IPS-NIHi7 (cell line): ENCODE measurements around the gene SMIM45.
"Not testable (repeated sequence)": the region's sequence is repeated elsewhere in the genome, so short reads cannot be mapped to it uniquely, and the experiment has no call there.

Source experiments
- DNase-seq: peaks from one replicate; pipeline ENCODE4 v3.0.0; 2012; ENCODE audit warnings: mixed read lengths; ENCODE audit errors: extremely low spot score

SMIM45 gene

DNA sequence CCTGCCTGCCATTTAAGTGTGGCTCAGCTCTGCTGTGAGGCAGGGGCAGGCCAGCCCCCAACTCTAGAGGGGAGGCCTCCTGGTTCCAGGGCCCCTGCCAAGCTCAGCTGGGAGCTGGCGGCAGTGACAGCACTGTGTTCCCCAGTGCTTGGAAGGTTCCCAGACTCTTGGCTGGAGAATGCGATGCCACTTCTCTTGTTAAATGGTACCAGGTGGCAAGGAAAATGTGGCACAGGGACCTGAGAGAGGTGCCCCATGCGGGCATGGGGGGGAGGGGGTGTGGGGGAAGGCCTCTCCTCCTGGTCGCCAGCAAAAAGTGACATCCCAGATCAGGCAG lies 17.0 kb upstream of the SMIM45 start:
- DNase-seq = no peak

DNA sequence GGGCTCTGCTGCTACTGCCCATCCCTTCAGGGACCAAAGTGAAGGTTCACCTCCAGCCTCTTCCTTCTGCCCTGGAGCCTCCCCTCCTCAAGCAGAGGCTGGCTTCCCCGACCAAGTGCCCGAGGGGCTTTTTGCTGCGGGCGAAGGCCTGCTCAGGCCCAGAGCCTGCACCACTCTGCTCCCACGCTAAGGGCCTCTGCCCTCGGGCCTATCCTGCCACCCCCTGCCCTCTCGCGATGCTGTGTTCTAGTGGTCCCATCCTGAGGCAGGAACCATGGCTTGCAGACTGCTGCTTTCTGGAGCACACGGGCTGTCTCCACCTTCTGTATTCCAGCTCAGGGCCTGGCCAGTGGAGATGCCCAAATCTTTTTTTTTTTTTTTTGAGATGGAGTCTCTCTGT lies 16.4 kb upstream of the SMIM45 start:
- no peak for DNase-seq

- no peak for DNase-seq
These were observed 15.1 kb upstream of the SMIM45 start for GRCh38 chr22:41936894-41937169.

DNA sequence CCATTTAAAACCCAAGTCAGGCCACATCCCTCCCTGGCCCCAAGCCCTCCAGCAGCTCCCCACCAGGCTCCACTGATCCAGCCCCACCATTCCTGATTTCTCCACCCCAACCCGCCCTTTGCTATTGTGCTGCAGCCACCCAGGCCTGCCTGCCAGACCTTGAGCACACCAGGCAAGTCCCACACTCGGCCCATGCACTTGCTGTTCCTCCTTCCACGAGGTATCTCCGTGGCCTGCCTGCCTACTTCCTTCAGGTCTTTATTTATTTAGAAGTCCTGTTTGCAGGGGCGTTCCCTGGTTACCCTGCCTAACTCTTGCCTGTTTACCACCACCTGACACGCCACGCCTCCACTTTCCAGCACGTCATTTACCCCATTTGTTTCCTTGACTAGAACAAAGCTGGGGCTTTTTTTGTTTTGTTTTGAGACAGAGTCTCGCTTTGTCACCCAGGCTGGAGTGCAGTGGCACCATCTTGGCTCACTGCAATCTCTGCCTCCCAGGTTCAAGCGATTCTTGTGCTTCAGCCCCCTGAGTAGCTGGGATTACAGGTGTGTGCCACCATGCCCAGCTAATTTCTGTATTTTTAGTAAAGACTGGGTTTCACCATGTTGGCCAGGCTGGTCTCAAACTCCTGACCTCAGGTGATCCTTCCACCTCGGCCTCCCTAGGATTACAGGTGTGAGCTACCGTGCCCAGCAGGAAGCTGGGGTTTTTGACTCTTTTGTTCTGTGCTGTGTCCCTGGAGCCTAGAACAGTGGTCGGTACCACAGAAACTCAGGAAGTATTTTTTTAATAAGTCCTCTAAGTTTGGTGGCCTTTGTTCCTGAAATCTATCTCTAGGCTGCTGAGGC lies 11.7 kb upstream of the SMIM45 start:
- no peak for DNase-seq

DNA sequence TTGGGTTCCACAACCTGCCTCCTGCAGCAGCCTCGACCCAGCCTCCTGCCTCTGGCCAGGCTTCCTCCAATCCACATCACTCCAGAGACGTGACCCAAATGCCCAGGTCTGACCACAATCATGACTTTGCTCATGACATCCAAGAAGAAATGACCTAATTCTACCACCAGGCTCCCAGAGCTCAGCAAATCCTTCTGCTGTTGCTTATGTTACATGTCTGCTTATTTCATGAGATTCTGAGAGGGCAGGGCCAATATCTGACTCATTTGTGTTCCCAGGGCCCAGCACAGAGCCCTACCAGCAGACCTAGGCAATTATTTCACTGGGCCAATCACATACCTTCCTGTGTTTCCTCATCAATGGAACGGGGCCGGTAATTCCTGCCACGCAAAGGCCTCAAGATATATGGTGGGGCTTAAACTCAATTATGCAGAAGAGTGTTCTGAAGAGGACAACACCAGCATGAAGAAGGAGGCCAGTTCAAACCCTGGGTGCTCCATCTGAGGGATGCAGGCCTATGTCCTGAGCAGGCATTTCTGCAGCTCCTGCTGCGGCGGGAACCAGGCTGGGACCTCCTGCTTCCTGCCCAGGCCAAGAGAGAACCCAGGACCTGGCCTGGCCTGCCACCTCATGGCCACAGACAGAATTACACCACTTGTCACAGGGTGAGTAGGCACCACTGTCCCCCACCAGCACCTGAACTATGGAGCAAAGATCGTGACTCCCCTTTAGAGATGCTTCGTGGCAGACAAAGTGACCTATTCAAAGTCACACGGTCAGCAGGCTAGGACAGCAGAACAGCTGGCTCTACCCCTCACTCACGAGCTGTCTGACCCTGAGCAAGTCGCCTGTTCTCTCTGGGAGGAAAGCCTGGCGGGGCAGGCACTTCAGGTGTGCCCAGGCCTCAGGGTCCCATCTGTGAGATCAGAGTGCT lies 10.9 kb upstream of the SMIM45 start:
- DNase-seq = peak; percentile 86

GRCh38 chr22:41943661-41944209 lies 8.2 kb upstream of the SMIM45 start:
- no peak for DNase-seq

- DNase-seq = peak; percentile 92
These were observed 5.1 kb upstream of the SMIM45 start, which contains the start of gene CENPM for GRCh38 chr22:41946629-41947423. TSS of gene CENPM (minus strand) at chr22:41947152. CDS start at chr22:41947076, 76 bp downstream.

DNA sequence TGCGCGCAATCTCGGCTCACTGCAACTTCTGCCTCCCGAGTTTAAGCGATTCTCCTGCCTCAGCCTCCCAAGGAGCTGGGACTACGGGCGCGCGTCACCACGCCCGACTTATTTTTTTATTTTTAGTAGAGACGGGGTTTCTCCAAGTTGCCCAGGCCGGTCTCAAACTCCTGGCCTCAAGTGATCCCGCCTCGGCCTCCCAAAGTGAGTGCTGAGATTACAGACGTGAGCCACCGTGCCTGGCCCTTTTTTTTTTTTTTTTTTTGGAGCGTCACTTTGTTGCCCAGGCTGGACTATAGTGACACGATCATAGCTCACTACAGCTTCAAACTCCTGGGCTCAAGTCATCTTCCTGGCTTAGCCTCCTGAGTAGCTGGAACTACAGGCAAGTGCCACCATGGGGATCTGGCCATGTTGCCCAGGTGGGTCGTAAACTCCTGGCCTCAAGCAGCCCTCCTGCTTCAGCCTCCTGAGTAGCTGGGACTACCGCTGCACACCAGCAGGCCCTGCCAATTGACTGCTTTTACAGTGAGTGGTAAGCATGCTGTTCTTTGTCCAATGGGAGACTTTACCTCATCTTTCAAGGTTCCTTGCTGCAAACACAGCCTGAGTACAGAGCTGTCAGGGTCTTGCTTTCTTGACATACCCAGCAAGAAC lies 4.4 kb upstream of the SMIM45 start:
- no peak for DNase-seq

DNA sequence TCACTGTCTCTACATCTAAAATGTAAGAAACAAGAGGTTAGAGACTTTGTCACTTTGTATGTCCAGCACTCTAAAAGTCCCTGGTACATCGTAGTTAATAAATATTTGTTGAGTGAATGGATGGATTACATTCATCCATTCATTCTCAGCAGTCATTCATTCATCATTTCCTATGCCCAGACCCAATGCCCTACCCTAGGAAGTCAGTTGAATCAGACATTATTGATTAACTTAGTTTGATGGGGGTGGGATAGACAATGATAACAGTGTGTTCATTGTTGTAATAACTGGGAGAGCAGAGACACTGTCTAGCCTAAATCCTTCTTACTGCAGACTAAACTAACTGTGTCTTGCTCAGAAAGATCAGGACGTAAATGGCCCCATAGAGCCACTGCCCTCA lies 3.8 kb upstream of the SMIM45 start:
- DNase-seq = no peak

GRCh38 chr22:41948928-41949296 lies 3.0 kb upstream of the SMIM45 start:
- not testable (repeated sequence) for DNase-seq

DNA sequence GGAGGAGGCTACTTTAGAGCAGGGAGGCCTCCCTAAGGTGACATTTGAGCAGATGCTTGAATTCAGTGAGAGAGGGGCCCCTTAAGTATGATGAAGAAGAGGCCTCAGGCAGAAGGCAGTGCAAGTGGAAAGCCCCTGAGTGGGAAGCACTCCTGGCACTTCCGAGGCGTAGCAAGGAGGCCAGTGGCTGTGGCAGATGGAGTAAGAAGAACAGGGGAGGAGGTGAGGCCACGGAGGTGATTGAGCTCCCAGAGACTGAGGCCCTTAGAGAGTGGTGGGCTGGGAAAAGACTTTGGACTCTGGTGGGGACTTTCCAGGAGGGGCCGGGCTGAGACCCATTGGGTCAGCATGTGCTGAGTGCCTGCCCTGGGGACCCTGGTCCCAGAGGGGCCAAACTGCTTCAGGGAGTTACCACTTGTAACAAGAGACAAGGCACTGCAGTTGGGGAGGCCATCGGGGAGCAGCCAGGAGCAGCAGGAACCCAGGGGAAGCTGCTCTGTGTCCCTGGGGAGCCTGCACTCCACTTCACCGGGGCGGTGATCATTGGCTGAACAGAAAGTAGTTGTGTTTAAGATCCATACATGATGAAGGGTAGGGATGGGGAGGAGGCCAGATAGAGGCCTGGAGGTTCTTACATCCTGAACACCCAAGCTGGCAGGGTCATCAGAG lies 2.5 kb upstream of the SMIM45 start:
- no peak for DNase-seq

GRCh38 chr22:41952713-41953112 lies 763 bp downstream of the SMIM45 start:
- DNase-seq = no peak

DNA sequence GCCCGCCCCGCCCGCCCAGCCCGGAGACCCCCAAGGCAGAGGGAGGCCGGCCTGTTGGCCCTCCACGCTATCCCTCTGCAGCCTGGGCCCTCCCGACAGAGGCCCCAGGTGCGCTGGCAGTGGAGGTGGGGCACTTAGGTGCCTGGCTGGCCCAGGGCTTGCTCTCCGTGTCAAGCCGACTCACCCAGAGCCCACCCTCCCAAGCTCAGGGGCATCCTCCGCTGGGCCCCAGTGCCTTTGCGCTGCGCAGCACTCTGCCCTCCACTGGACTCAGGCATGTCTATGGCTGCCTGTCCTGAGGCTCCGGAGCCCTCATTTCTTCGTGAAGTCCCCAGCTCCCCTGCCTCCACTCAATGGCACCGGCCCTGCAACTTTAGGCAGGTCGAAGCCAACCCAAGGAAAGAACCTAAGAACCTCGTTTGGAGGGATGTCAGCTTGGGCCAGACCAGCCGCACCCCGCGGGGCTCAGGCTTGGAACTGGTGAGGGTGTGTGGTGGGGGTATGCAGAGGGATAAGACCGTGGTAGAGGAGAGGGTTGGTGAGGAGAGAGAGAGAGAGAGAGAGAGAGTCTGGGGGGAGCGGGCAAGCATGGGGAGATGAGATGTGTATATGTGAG lies 6.1 kb downstream of the SMIM45 start:
- no peak for DNase-seq

DNA sequence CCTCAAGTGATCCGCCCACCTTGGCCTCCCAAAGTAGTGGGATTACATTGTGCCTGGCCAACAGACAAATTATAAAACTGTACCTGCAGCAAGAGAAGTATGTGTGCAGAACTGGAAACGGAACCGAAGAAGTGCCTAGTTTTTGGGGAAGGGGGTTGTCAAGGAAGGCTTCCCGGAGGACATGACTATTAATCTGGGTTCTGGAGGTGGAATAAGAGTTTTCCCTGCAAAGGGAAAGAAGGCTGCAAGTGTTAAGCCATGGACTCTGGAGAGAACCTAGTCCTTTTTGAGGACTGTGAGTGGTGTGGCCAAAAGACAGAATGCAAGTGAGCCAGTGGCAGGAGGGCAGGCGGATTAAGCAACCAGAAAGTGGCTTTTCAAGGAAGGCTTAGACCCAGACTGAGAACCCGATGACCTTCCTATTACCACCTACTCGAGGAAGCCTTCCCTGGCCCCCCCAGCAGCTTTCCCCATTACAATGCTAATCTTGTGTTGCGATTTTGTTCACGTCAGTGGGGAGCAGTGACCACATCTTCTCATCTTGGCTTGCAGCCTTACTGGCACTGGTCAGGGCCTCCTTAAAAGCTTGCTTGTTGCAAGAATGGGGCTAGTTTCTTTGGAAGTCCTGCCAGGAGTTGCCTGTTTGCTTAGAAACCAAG lies 11.6 kb downstream of the SMIM45 start:
- DNase-seq = no peak

GRCh38 chr22:41964112-41964491 lies 12.2 kb downstream of the SMIM45 start:
- no peak for DNase-seq

- no peak for DNase-seq
These were observed 14.3 kb downstream of the SMIM45 start for GRCh38 chr22:41966225-41966606.

DNA sequence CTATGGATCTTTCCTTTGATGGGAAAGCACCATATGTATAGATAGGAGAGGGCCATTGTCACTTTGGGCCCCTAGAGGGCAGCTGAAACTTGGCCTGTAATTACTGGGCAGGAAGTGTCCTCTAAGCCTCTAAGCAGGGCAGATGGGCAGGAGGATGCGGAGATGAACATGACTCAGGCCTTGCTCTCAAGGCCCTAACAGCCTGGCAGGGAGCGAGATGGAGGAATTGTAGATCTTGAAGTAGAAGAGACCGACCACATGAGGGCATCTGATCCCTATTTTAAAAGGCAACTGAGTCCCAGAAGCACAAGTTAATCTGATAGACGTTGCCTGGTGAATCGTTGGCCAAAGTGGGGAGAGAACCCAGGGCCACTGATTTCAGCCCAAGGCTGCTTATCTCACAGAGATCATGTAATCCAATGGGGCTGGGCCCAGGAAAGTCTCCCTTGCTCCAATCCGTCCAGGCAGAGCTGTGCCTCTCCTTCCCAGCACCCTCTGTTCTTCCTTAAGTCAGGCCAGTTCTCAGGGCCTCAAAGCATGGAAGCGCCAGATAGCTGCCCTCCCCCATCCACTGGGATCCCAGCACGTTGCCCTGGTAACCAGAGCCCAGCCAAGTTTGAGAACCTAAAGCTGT lies 14.8 kb downstream of the SMIM45 start:
- peak; percentile 70 for DNase-seq

- no peak for DNase-seq
These were observed 16.7 kb downstream of the SMIM45 start for GRCh38 chr22:41968601-41969000.

- peak; percentile 57 for DNase-seq
These were observed 17.2 kb downstream of the SMIM45 start, which contains the start of gene SEPTIN3 for GRCh38 chr22:41969110-41969646. TSS of gene SEPTIN3 (plus strand) at chr22:41969443. CDS start at chr22:41971493, 2,050 bp downstream.
